Osteoblast (primary cell): ENCODE measurements around the gene MYCBPAP. TPM values are rescaled to one million over a fixed set of nuclear protein-coding genes. Genes with fewer than 3 reads are reported as not detected.

Source experiments
- DNase-seq: peaks from one replicate; pipeline ENCODE4 v3.0.0; 2011; ENCODE audit warnings: low spot score, mixed read lengths; ENCODE audit not compliant: insufficient read length; ENCODE audit errors: missing footprints
- H2AFZ ChIP-seq: 2 replicates; pipeline ENCODE4 v1.6.0; 2011; ENCODE audit warnings: mild to moderate bottlenecking, low read length
- H3K27ac ChIP-seq: 2 replicates; pipeline ENCODE4 v1.5.1; 2011; ENCODE audit warnings: mild to moderate bottlenecking, low read depth, low read length, moderate library complexity
- H3K27me3 ChIP-seq: 2 replicates; pipeline ENCODE4 v1.6.0; 2012; ENCODE audit warnings: mild to moderate bottlenecking, control low read depth, inconsistent platforms, low read length, moderate library complexity; ENCODE audit not compliant: insufficient read depth
- H3K36me3 ChIP-seq: 2 replicates; pipeline ENCODE4 v1.5.1; 2011; ENCODE audit warnings: mild to moderate bottlenecking, low read length, control low read depth, moderate library complexity; ENCODE audit not compliant: insufficient read depth
- H3K4me1 ChIP-seq: 2 replicates; pipeline ENCODE4 v1.5.1; 2011; ENCODE audit warnings: mild to moderate bottlenecking, low read length, control low read depth, moderate library complexity; ENCODE audit not compliant: insufficient read depth
- H3K4me2 ChIP-seq: 2 replicates; pipeline ENCODE4 v1.6.0; 2011; ENCODE audit warnings: mild to moderate bottlenecking, low read length; ENCODE audit not compliant: insufficient read depth
- H3K4me3 ChIP-seq: fragments of 200-600 bp; sonication (generic); 3 replicates; pipeline ENCODE4 v1.5.1; 2012; ENCODE audit warnings: mild to moderate bottlenecking, low read length, inconsistent platforms; ENCODE audit not compliant: insufficient read depth
- H3K79me2 ChIP-seq: 2 replicates; pipeline ENCODE4 v1.6.0; 2012; ENCODE audit warnings: mild to moderate bottlenecking, low read length, control low read depth, inconsistent platforms; ENCODE audit not compliant: insufficient read depth
- H3K9me3 ChIP-seq: 2 replicates; pipeline ENCODE4 v1.5.1; 2011; ENCODE audit warnings: low read depth, low read length, control low read depth
- H4K20me1 ChIP-seq: 2 replicates; pipeline ENCODE4 v1.6.0; 2012; ENCODE audit warnings: mild to moderate bottlenecking, low read length, control low read depth; ENCODE audit not compliant: insufficient read depth
- CTCF ChIP-seq: IDR thresholded peaks from 2 replicates; pipeline ENCODE4 v1.5.1; 2011; ENCODE audit warnings: mild to moderate bottlenecking, low read depth, low read length, moderate library complexity; ENCODE audit errors: extremely low read depth
- total RNA-seq: library from RNA; depleted of rRNA; stranded (reverse); fragments of >200 nt; gene quantifications from 2 replicates; pipeline ENCODE4 v1.2.3, GENCODE V29; 2012

MYCBPAP gene
- total RNA-seq, 1 donor: 0.36 TPM

GRCh38 chr17:50476545-50477315 lies 31.5 kb upstream of the MYCBPAP start:
- no peaks in the 10 kb centered on the region for H3K9me3 ChIP-seq
- no peak overlapping the region for H3K4me3 ChIP-seq
- H3K79me2 ChIP-seq: peaks cover 19% of the 10 kb centered on the region
- peaks cover 12% of the 10 kb centered on the region for H3K4me1 ChIP-seq
- peaks cover 9% of the 10 kb centered on the region for H3K36me3 ChIP-seq
- H3K27me3 ChIP-seq: no peaks in the 10 kb centered on the region
- no peak overlapping the region for H3K4me2 ChIP-seq
- no peak overlapping the region for H2AFZ ChIP-seq
- H4K20me1 ChIP-seq: peaks cover 9% of the 10 kb centered on the region
- TF ChIP-seq CTCF: no peak
- DNase-seq: no peak
- H3K27ac ChIP-seq: no peak overlapping the region

GRCh38 chr17:50477976-50478375 lies 30.3 kb upstream of the MYCBPAP start:
- Histone ChIP-seq H3K27ac (peak overlapping the region; percentile 70), H3K4me3 (peak overlapping the region; percentile 81), H3K4me1 (peaks cover 16% of the 10 kb centered on the region)

GRCh38 chr17:50478391-50479381 lies 29.6 kb upstream of the MYCBPAP start, which contains the start of gene RSAD1:
RSAD1 (plus strand) TSS chr17:50478860; CDS start chr17:50478885, 25 bp downstream.
- peak; percentile 57 for TF ChIP-seq CTCF
- Histone ChIP-seq H3K27ac (peak within 1 kb of the TSS; percentile 70), H3K27me3 (no peaks in the 10 kb centered on the region), H3K4me2 (peak within 1 kb of the TSS; percentile 99), H4K20me1 (peaks cover 9% of the 10 kb centered on the region), H2AFZ (peak within 1 kb of the TSS; percentile 84), H3K9me3 (no peaks in the 10 kb centered on the region), H3K79me2 (peaks cover 25% of the 10 kb centered on the region), H3K4me1 (peaks cover 17% of the 10 kb centered on the region), H3K36me3 (peaks cover 6% of the 10 kb centered on the region), H3K4me3 (peak within 1 kb of the TSS; percentile 81)
- peak; percentile 97 for DNase-seq

More at GRCh38 chr17:50477976-50478375, 30.3 kb upstream of the MYCBPAP start:
- Histone ChIP-seq H3K36me3 (peaks cover 6% of the 10 kb centered on the region), H3K9me3 (no peaks in the 10 kb centered on the region), H3K4me2 (peak overlapping the region; percentile 99), H3K27me3 (no peaks in the 10 kb centered on the region), H4K20me1 (peaks cover 9% of the 10 kb centered on the region), H3K79me2 (peaks cover 25% of the 10 kb centered on the region), H2AFZ (peak overlapping the region; percentile 83)
- no peak for TF ChIP-seq CTCF
- no peak for DNase-seq
